SK-N-SH treated with all-trans-retinoic acid at 6 μM for 48 hours (cell line): ENCODE data around the gene IPO5.

ENCODE experiments used
- BACH2 ChIP-seq: fragments of 250-450 bp; sonication (Bioruptor Pico); IDR thresholded peaks from 2 replicates; pipeline ENCODE4 v1.9.0; 2021; ENCODE audit warnings: mild to moderate bottlenecking, borderline replicate concordance
- CREB5 ChIP-seq: fragments of 250-450 bp; sonication (Bioruptor Pico); IDR thresholded peaks from 2 replicates; pipeline ENCODE4 v1.5.1; 2020; ENCODE audit warnings: low read depth, mild to moderate bottlenecking, moderate library complexity
- CSDC2 ChIP-seq: fragments of 250-450 bp; sonication (Bioruptor Pico); IDR thresholded peaks from 2 replicates; pipeline ENCODE4 v1.5.0; 2020; ENCODE audit warnings: mild to moderate bottlenecking, moderate library complexity
- ISL1 ChIP-seq: fragments of 250-450 bp; sonication (Bioruptor Pico); IDR thresholded peaks from 2 replicates; pipeline ENCODE4 v2.1.2; 2022; ENCODE audit warnings: mild to moderate bottlenecking, moderate library complexity
- OSR1 ChIP-seq: fragments of 250-450 bp; sonication (Bioruptor Pico); IDR thresholded peaks from 2 replicates; pipeline ENCODE4 v1.8.0; 2022; ENCODE audit warnings: moderate library complexity, mild to moderate bottlenecking, inconsistent platforms
- RARB ChIP-seq: fragments of 250-450 bp; sonication (Bioruptor Pico); IDR thresholded peaks from 2 replicates; pipeline ENCODE4 v1.8.0; 2021; ENCODE audit warnings: mild to moderate bottlenecking, moderate library complexity
- TCF4 ChIP-seq: fragments of 250-450 bp; sonication (Bioruptor Pico); IDR thresholded peaks from 2 replicates; pipeline ENCODE4 v1.8.0; 2021; ENCODE audit warnings: mild to moderate bottlenecking, moderate library complexity, borderline replicate concordance
- ZC3H10 ChIP-seq: fragments of 250-450 bp; sonication (Bioruptor Pico); IDR thresholded peaks from 2 replicates; pipeline ENCODE4 v1.5.1; 2021; ENCODE audit warnings: mild to moderate bottlenecking, moderate library complexity
- ZFP3 ChIP-seq: fragments of 250-450 bp; sonication (Bioruptor Pico); IDR thresholded peaks from 2 replicates; pipeline ENCODE4 v1.5.0; 2020; ENCODE audit warnings: mild to moderate bottlenecking, moderate library complexity
- ZFP30 ChIP-seq: fragments of 450-650 bp; formaldehyde crosslinking; IDR thresholded peaks from 2 replicates; pipeline ENCODE4 v1.5.0; 2022; ENCODE audit warnings: mild to moderate bottlenecking, moderate library complexity
- ZNF565 ChIP-seq: fragments of 450-650 bp; formaldehyde crosslinking; conservative IDR thresholded peaks from 2 replicates; pipeline ENCODE4 v1.5.0; 2020; ENCODE audit warnings: low read depth, mild to moderate bottlenecking, moderate library complexity
- ZNF8 ChIP-seq: fragments of 450-650 bp; formaldehyde crosslinking; IDR thresholded peaks from 2 replicates; pipeline ENCODE4 v1.5.0; 2020; ENCODE audit warnings: mild to moderate bottlenecking, moderate library complexity
- TF ChIP-seq, protein P1 (sequence below): fragments of 250-450 bp; sonication (Bioruptor Pico); IDR thresholded peaks from 2 replicates; pipeline ENCODE4 v1.8.0; 2021; ENCODE audit warnings: low read depth, mild to moderate bottlenecking, moderate library complexity, borderline replicate concordance

DNA sequence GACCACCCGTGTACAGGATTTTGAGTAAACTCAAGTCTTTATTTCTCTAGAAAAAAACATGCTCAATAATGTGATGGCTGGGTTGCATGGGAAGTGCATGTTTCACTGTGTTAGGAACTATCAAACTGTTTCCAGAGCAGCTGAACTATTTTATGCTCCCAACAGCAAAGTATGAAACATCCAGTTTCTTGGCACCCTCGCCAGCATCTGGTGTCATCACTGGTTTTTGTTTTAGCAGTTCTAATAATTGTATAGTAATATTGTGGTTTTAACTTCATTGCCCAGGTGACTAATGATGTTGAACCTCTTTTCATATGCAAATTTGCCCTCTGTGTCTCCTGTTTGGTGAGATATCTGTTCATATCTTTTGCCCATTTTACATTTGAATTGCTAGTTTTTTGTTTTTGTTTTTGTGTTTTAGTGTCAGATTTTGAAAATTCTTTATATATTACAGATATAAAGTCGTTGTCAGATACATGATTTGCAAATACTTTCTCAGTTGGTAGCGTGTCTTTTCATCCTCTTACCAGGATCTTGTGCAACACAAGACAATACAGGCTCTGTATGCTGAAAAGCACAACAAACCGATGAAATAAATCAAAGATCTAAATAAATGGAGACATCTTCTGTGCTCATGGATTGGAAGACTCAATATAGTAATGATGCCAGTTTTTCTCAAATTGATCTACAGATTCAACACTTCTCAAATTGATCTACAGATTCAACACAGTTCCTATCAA is 87.8 kb downstream of the IPO5 start:
- TF ChIP-seq RARB (CRISPR knock-in tag) = no peak
- no peak for TF ChIP-seq TCF4
- TF ChIP-seq ZFP3 (CRISPR knock-in tag) = no peak
- no peak for TF ChIP-seq ZNF8
- TF ChIP-seq OSR1 (CRISPR knock-in tag) = no peak
- TF ChIP-seq ZNF565 (CRISPR knock-in tag) = no peak
- TF ChIP-seq CREB5 = no peak
- TF ChIP-seq, protein P1, sequence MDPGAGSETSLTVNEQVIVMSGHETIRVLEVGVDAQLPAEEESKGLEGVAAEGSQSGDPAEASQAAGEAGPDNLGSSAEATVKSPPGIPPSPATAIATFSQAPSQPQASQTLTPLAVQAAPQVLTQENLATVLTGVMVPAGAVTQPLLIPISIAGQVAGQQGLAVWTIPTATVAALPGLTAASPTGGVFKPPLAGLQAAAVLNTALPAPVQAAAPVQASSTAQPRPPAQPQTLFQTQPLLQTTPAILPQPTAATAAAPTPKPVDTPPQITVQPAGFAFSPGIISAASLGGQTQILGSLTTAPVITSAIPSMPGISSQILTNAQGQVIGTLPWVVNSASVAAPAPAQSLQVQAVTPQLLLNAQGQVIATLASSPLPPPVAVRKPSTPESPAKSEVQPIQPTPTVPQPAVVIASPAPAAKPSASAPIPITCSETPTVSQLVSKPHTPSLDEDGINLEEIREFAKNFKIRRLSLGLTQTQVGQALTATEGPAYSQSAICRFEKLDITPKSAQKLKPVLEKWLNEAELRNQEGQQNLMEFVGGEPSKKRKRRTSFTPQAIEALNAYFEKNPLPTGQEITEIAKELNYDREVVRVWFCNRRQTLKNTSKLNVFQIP (CRISPR knock-in tag) = no peak
- TF ChIP-seq CSDC2 (CRISPR knock-in tag) = no peak
- no peak for TF ChIP-seq ISL1
- TF ChIP-seq BACH2 (CRISPR knock-in tag) = no peak
- TF ChIP-seq ZFP30 (CRISPR knock-in tag) = no peak
- TF ChIP-seq ZC3H10 (CRISPR knock-in tag) = no peak
